Naive thymus-derived CD4-positive, alpha-beta T cell (primary cell): ENCODE data around the gene OR1K1. TPM values are rescaled to one million over a fixed set of nuclear protein-coding genes. Genes with fewer than 3 reads are reported as not detected.

Experiments used
- polyA plus RNA-seq, 2 donors: library from polyadenylated mRNA; unstranded; fragments of 300-500 nt; fragmentation: Illumina TruSeq; gene quantifications; one replicate each; pipeline ENCODE4 v1.2.3, GENCODE V29; 2021
- total RNA-seq, 6 experiments: library from RNA in 5 of 6; stranded (reverse) in 5 of 6; gene quantifications; 1 replicate in 5 of 6; 2 replicates in 1 of 6; pipeline ENCODE4 v1.2.3 and lab custom pipeline; 2021 to 2026

Gene OR1K1
- total and polyA plus RNA-seq, 7 experiments from 2014 or later = not detected

Other genes starting within 250 kb of the OR1K1 start
- gene OR1N2, start 247.0 kb upstream of the OR1K1 start, total RNA-seq = under 1 TPM in 1 of 5 experiments, not detected in 4; 0.85 TPM
- not detected for gene OR1N2, start 247.0 kb upstream of the OR1K1 start, polyA plus RNA-seq
- under 1 TPM in 1 of 5 experiments, not detected in 4; 0.19 TPM for gene OR1L8, start 216.7 kb upstream of the OR1K1 start, total RNA-seq
- gene OR1L8, start 216.7 kb upstream of the OR1K1 start, polyA plus RNA-seq = not detected
- under 1 TPM in 2 of 5 experiments, not detected in 3; 0.42 to 0.69 TPM for gene OR1Q1, start 185.4 kb upstream of the OR1K1 start, total RNA-seq
- gene OR1Q1, start 185.4 kb upstream of the OR1K1 start, polyA plus RNA-seq = not detected
- under 1 TPM in 1 of 5 experiments, not detected in 4; 0.66 TPM for gene OR1B1, start 142.5 kb upstream of the OR1K1 start, total RNA-seq
- gene OR1B1, start 142.5 kb upstream of the OR1K1 start, polyA plus RNA-seq = not detected
- not detected for gene OR1L1, start 138.4 kb upstream of the OR1K1 start, total RNA-seq
- not detected for gene OR1L1, start 138.4 kb upstream of the OR1K1 start, polyA plus RNA-seq
- gene OR1L3, start 125.0 kb upstream of the OR1K1 start, total RNA-seq = not detected
- not detected for gene OR1L3, start 125.0 kb upstream of the OR1K1 start, polyA plus RNA-seq
- not detected for gene OR1L4, start 76.1 kb upstream of the OR1K1 start, total RNA-seq
- not detected for gene OR1L4, start 76.1 kb upstream of the OR1K1 start, polyA plus RNA-seq
- gene OR1L6, start 57.8 kb upstream of the OR1K1 start, total RNA-seq = not detected
- gene OR1L6, start 57.8 kb upstream of the OR1K1 start, polyA plus RNA-seq = not detected
- gene OR5C1, start 11.2 kb upstream of the OR1K1 start, total RNA-seq = not detected
- not detected for gene OR5C1, start 11.2 kb upstream of the OR1K1 start, polyA plus RNA-seq
- gene PDCL, start 28.5 kb downstream of the OR1K1 start, total RNA-seq = 10 to 100 TPM; 13.6 to 25.8 (median 18.1) TPM
- 10 to 100 TPM in 1 of 2 donors, 1 to 10 TPM in 1; 8.8 to 10.5 TPM for gene PDCL, start 28.5 kb downstream of the OR1K1 start, polyA plus RNA-seq
- gene RC3H2, start 105.2 kb downstream of the OR1K1 start, total RNA-seq = 10 to 100 TPM; 52.3 to 66.4 (median 57.0) TPM
- gene RC3H2, start 105.2 kb downstream of the OR1K1 start, polyA plus RNA-seq = 10 to 100 TPM; 18.7 to 25.3 TPM
- 10 to 100 TPM in 3 of 5 experiments, 1 to 10 TPM in 2; 3.7 to 17.8 (median 14.4) TPM for gene ZBTB6, start 113.2 kb downstream of the OR1K1 start, total RNA-seq
- gene ZBTB6, start 113.2 kb downstream of the OR1K1 start, polyA plus RNA-seq = 1 to 10 TPM; 2.0 to 2.8 TPM
- gene ZBTB26, start 131.4 kb downstream of the OR1K1 start, total RNA-seq = 10 to 100 TPM in 2 of 5 experiments, 1 to 10 TPM in 3; 4.6 to 11.0 (median 8.6) TPM
- gene ZBTB26, start 131.4 kb downstream of the OR1K1 start, polyA plus RNA-seq = 1 to 10 TPM; 1.1 to 1.2 TPM
- gene RABGAP1, start 140.9 kb downstream of the OR1K1 start, total RNA-seq = 10 to 100 TPM; 33.8 to 45.7 (median 45.0) TPM
- 10 to 100 TPM; 25.5 to 28.5 TPM for gene RABGAP1, start 140.9 kb downstream of the OR1K1 start, polyA plus RNA-seq
- 1 to 10 TPM in 4 of 5 experiments, not detected in 1; 1.1 to 2.4 (median 1.8) TPM for gene GPR21, start 233.5 kb downstream of the OR1K1 start, total RNA-seq
- not detected for gene GPR21, start 233.5 kb downstream of the OR1K1 start, polyA plus RNA-seq